ENCODE results near the gene ADAMTS8. TPM values are rescaled to one million over a fixed set of nuclear protein-coding genes. Genes with fewer than 3 reads are reported as not detected.

ADAMTS8 gene
- total and polyA plus RNA-seq, 10 of the 15 experiments (the other 5 are each of a cell fraction or from before 2014, with no cell fraction given), result not detected

- ATAC-seq (no peak), DNase-seq (ENCODE audit: low read depth, low spot score) (no peak), FAIRE-seq (no peak)
- H3K27me3 ChIP-seq (replicated peaks in 1 of 2; ENCODE audit: control insufficient read depth in 2 of 2, insufficient read depth in 2 of 2, low read length in 1 of 2), result no peaks in the 10 kb centered on the region; a peak in 2 of 4 replicates
- no peak overlapping the region for H3K27ac ChIP-seq (ENCODE audit: control insufficient read depth, insufficient read depth)
- intact Hi-C loops (cut with micrococcal nuclease; ENCODE audit: unreplicated experiment) (no loop called here), in situ Hi-C loops (cut with MboI) (no loop called here)
- no peak overlapping the region for H3K4me2 ChIP-seq (ENCODE audit: control insufficient read depth, insufficient read depth)
- H3K4me1 ChIP-seq (ENCODE audit: control insufficient read depth, insufficient read depth, low read length), result no peaks in the 10 kb centered on the region
- no peaks in the 10 kb centered on the region for H3K36me3 ChIP-seq (ENCODE audit: control insufficient read depth in 2 of 2, insufficient read depth in 2 of 2, low read length in 1 of 2)
- ChIA-PET POLR2A (interaction anchor here (0.5 kb wide), 1 partner anchor 346 kb away, joined by 8 read pairs; no protein-coding TSS in a partner anchor), SMC1A (ENCODE audit: uncharacterized antibody, unreplicated experiment) (interaction anchor here (1.0 to 1.2 kb wide), 2 partner anchors 12 to 167 kb away, joined by 3 read pairs; no protein-coding TSS in a partner anchor), RAD21 (ENCODE audit: unreplicated experiment) (no interaction called here), CTCF (no interaction called here)
- H3K79me2 ChIP-seq (ENCODE audit: control insufficient read depth, insufficient read depth, low read length), result no peaks in the 10 kb centered on the region
- H3K9me3 ChIP-seq (replicated peaks; ENCODE audit: control insufficient read depth, insufficient read depth, low read length), result no peaks in the 10 kb centered on the region
- no peak overlapping the region for H3K4me3 ChIP-seq
- no peak overlapping the region for H2AFZ ChIP-seq (ENCODE audit: control insufficient read depth, low read depth, low read length)
- no TSS peak for BruUV-seq (replicated peaks)
- no peaks in the 10 kb centered on the region for H4K20me1 ChIP-seq (ENCODE audit: control insufficient read depth, insufficient read depth)
- H3K9ac ChIP-seq (ENCODE audit: control insufficient read depth, insufficient read depth, low read length), result no peak overlapping the region
- TF ChIP-seq, protein P1, sequence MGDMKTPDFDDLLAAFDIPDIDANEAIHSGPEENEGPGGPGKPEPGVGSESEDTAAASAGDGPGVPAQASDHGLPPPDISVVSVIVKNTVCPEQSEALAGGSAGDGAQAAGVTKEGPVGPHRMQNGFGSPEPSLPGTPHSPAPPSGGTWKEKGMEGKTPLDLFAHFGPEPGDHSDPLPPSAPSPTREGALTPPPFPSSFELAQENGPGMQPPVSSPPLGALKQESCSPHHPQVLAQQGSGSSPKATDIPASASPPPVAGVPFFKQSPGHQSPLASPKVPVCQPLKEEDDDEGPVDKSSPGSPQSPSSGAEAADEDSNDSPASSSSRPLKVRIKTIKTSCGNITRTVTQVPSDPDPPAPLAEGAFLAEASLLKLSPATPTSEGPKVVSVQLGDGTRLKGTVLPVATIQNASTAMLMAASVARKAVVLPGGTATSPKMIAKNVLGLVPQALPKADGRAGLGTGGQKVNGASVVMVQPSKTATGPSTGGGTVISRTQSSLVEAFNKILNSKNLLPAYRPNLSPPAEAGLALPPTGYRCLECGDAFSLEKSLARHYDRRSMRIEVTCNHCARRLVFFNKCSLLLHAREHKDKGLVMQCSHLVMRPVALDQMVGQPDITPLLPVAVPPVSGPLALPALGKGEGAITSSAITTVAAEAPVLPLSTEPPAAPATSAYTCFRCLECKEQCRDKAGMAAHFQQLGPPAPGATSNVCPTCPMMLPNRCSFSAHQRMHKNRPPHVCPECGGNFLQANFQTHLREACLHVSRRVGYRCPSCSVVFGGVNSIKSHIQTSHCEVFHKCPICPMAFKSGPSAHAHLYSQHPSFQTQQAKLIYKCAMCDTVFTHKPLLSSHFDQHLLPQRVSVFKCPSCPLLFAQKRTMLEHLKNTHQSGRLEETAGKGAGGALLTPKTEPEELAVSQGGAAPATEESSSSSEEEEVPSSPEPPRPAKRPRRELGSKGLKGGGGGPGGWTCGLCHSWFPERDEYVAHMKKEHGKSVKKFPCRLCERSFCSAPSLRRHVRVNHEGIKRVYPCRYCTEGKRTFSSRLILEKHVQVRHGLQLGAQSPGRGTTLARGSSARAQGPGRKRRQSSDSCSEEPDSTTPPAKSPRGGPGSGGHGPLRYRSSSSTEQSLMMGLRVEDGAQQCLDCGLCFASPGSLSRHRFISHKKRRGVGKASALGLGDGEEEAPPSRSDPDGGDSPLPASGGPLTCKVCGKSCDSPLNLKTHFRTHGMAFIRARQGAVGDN (IDR thresholded peaks at IDR 0.05), result no peak
- 56% methylated on average over 5 of the region's 5 CpGs for WGBS (ENCODE audit: insufficient coverage, insufficient replicate concordance, low lambda C conversion rate, missing lambda C conversion rate)
Measured at GRCh38 chr11:130379276-130379675, 49.1 kb downstream of the ADAMTS8 start.
